HTR-8/SVneo (cell line): ENCODE results near the gene DISP2.

Experiments
- DNase-seq: peaks from one replicate; pipeline ENCODE4 v3.0.0; 2011; ENCODE audit warnings: low spot score, mixed read lengths; ENCODE audit not compliant: insufficient read length
- FAIRE-seq: peaks from 2 replicates; lab custom pipeline; 2011; peaks lifted over from hg19 to GRCh38; lab: Jason Lieb, UNC

DISP2 gene

GRCh38 chr15:40357246-40357645 lies 773 bp upstream of the DISP2 start:
- FAIRE-seq: no peak

DNA sequence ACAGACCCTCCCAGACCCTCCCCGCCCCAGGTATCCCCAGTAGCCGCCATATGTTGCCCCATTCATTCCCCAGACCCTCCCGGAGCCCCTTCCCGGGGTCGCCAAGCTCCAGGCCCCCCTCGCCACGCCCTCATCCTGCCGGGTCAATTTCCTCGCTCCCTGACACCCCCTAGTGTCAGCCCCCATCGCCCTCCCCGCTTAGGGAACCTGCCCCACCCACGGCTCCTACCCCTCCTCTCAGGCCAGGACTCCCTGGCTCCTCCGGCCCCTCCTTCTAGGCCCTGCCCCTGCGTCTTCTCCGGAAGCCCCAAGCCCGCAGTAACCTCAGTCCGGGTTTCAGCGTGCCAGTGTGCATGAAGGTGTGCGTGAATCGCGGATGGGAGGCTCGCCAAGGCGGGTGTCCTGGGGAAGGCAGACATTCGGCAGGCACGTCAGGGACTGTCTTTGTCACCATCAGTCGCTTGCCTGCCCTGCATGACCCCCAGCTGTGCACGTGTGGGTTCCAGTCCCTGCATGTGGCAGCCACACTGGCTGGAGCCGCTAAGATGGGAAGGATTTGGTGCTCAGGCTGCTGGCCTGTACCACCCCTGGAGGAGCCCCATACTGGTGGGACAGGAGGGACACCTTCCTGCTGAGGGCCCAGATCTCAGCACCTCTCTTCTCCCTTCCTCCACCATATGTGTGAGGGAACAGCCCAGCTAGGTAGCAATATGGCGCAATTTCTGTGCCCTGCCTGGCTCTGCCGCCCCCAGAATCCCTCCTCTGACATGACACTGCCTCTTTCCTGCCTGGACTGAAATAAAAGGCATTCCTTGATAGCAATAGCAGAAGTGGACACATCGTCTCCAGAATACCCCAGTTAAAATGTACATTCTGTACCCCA lies 693 bp downstream of the DISP2 start:
- DNase-seq: no peak
- FAIRE-seq: no peak

More at GRCh38 chr15:40357246-40357645, 773 bp upstream of the DISP2 start:
- DNase-seq: no peak

DNA sequence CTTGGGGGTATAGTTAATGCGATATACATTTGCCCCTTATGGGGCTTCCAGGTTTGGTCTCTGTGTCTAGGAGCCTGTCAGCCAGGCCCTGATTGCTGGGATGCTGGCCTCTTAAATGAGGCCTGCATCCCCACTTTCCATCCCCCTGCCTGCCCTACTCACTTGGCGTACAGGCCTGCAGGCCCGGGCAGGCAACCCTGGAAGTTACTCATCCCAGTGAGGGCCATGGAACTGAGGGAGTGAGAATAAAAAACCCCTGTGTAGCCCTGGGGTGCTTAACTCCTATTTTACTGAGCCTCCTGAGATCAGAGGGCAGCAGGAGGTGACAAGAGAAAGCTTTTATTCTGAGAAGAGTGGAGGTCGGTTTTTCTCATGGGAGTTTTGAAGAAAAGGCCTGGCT lies 2.0 kb downstream of the DISP2 start:
- DNase-seq: no peak
- no peak for FAIRE-seq

DNA sequence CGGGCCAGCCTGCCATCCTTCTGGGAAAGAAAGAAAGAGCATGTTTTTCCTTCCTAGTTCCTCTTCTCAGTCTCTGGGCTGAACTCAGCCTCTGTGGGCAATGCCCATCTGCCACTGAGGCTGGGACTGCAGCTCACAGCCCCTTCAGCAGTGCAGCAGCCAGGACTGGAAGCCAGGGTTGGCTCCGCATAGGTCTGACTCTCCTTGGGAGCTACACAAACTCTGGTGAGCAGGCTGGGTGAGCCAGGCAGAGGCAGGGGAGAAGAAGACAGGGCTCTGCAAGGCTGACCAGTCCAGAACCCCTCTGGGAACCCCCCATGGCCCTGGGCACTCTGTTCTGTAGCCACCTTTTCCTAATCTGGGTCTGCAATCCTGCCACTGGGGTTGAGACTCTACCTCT lies 3.6 kb downstream of the DISP2 start:
- no peak for FAIRE-seq
- DNase-seq: no peak

- DNase-seq: no peak
- no peak for FAIRE-seq
Observed at GRCh38 chr15:40363611-40364010, 5.6 kb downstream of the DISP2 start.

DNA sequence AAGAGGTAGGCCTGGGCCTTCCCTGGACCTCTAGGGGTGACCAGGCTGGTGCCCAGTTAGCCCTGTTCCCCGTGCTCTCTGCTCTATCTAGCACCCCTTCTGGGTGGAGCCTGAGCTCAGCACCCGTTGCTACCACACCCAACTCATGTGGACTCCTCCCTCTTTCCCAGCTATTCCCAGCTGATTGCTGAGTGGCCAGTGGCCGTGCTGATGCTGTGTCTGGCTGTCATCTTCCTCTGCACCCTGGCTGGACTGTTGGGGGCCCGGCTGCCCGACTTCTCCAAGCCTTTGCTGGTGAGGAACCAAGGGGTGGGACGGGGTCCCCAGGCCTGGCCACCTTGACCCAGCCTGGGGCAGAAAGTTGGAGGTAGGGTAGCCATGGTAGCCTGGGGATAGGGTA lies 6.2 kb downstream of the DISP2 start:
- DNase-seq (no peak), FAIRE-seq (no peak)

GRCh38 chr15:40365016-40365415 lies 7.0 kb downstream of the DISP2 start:
- no peak for DNase-seq

DNA sequence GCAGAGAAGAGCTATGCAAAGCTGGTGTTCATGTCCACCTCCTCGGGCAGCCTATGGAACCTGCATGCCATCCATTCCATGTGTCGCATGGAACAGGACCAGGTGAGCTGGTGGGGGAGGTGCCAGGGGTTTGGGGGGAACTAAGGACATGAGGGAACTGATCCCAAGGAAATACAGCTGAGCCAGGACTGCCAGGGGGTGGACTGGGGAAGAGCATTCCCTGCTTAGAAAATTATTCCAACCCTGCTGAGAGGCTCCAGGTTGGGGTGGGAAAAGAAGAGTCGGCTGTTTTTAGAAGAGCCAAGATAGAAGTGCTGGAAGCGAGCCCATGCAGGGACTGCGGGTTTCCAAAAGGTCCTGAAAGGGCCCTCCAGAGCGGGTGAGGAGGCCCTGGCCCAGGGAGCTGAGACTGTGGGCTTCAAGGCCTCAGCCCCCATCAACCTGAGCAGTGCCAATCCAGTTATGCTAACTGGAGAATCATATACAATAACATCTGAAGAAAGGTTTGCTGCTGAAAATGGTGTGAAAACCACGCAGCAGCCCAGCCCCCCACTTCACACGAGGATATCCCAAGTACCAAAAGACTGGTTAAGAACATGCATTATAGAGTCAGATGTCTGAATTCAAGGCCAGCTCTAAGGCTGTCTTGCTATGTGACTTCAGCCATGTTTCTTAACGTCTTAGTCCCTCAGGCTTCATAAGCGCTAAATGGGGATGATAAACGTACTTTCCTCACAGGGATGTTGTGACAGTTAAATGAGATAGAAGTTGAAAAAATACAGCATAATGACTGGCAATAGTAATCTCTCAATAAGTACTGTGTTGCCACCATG lies 7.8 kb downstream of the DISP2 start:
- no peak for FAIRE-seq

More at GRCh38 chr15:40365016-40365415, 7.0 kb downstream of the DISP2 start:
- FAIRE-seq: no peak

GRCh38 chr15:40366457-40367370 lies 8.7 kb downstream of the DISP2 start:
- DNase-seq (no peak), FAIRE-seq (no peak)

More for the DNA sequence above, 7.8 kb downstream of the DISP2 start:
- no peak for DNase-seq

DNA sequence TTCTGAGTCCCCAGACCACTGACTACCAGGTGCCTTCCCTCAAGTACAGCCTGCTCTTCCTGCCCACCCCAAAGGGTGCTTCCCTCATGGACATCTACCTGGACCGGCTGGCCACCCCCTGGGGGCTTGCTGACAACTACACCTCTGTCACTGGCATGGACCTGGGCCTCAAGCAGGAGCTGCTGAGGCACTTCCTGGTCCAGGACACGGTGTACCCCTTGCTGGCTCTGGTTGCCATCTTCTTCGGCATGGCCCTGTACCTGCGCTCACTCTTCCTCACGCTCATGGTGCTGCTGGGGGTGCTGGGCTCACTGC lies 9.3 kb downstream of the DISP2 start:
- FAIRE-seq: no peak
- DNase-seq: no peak

DNA sequence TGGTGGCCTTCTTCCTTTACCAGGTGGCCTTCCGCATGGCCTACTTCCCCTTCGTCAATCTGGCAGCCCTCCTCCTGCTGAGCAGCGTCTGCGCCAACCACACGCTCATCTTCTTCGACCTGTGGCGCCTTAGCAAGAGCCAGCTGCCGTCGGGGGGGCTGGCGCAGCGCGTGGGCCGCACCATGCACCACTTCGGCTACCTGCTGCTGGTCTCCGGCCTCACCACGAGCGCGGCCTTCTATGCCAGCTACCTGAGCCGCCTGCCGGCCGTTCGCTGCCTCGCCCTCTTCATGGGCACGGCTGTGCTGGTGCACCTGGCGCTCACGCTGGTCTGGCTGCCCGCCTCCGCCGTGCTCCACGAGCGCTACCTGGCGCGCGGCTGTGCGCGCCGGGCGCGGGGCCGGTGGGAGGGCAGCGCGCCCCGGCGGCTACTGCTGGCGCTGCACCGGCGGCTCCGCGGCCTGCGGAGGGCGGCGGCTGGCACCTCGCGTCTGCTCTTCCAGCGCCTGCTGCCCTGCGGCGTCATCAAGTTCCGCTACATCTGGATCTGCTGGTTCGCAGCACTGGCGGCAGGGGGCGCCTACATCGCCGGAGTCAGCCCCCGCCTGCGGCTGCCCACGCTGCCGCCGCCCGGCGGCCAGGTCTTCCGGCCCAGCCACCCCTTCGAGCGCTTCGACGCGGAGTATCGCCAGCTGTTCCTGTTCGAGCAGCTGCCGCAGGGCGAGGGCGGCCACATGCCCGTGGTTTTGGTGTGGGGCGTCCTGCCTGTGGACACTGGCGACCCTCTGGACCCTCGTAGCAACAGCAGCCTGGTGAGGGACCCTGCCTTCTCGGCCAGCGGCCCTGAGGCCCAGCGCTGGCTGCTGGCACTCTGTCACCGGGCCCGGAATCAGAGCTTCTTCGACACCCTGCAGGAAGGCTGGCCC lies 9.9 kb downstream of the DISP2 start:
- DNase-seq: no peak
- FAIRE-seq: no peak

DNA sequence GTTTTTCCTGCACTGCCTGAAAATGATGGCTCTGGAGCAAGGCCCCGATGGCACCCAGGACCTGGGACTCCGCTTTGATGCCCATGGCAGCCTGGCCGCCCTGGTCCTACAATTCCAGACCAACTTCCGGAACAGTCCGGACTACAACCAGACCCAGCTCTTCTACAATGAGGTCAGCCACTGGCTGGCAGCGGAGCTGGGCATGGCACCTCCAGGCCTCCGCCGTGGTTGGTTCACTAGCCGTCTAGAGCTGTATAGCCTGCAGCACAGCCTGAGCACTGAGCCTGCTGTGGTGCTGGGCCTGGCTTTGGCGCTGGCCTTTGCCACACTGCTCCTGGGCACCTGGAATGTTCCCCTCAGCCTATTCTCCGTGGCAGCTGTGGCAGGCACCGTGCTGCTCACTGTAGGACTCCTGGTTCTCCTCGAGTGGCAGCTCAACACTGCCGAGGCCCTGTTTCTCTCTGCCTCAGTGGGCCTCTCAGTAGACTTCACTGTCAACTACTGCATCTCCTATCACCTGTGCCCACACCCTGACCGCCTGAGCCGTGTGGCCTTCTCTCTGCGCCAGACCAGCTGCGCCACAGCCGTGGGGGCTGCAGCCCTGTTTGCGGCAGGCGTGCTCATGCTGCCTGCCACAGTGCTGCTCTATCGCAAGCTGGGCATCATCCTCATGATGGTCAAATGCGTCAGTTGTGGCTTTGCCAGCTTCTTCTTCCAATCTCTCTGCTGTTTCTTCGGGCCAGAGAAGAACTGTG lies 10.9 kb downstream of the DISP2 start:
- FAIRE-seq (no peak), DNase-seq (no peak)

DNA sequence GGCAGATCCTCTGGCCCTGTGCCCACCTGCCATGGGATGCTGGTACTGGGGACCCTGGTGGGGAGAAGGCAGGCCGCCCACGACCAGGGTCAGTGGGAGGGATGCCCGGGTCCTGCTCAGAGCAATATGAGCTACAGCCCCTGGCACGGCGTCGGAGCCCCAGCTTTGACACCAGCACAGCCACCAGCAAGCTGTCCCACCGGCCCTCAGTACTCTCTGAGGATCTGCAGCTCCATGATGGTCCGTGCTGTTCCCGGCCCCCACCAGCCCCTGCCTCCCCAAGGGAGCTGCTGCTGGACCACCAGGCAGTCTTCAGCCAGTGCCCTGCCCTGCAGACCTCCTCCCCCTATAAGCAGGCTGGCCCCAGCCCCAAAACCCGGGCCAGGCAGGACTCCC lies 11.5 kb downstream of the DISP2 start:
- FAIRE-seq (no peak), DNase-seq (no peak)

GRCh38 chr15:40369971-40370370 lies 12.0 kb downstream of the DISP2 start:
- no peak for FAIRE-seq
- no peak for DNase-seq

DNA sequence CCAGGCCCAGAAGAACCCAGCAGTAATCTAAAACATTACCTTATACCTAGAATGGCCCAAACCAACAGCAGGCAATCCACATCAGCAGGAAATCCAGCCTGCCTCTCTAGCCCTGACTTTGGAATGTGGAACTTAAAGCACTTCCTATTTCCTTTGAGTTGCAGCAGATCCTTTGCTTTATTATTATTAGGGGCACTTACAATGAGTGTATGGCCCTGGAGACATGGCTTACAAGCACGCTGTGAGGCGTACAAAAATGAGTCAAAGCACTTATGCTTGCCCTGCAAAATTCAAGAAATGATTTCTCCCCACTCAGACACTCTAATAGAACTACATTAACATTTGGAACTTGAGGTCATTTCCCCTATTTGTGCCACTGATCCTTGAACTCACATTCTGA lies 15.0 kb downstream of the DISP2 start:
- FAIRE-seq (no peak), DNase-seq (no peak)

GRCh38 chr15:40377606-40378005 lies 19.6 kb downstream of the DISP2 start:
- no peak for FAIRE-seq
- no peak for DNase-seq

- no peak for FAIRE-seq
Observed at GRCh38 chr15:40379374-40379773, 21.4 kb downstream of the DISP2 start.

DNA sequence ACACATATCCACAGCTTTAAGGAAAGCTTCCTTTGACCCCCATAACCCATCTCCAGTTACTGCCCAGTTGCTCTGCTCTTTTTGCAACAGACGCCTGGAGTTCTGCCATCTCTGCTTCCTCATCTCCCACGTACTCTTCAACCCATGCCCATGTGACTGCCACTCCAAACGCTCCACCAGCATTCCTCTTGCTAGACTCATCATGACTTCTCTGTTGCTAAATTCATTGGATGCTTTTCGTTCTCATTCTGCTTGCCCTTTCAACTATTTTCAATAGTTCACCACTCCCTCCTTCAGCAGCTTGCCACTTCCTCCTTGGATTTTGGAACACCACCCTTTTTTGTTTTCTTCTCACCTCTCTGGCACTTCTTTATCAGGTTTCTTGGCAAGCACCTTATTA lies 21.8 kb downstream of the DISP2 start:
- FAIRE-seq (peak; percentile 51), DNase-seq (peak; percentile 68)

More at GRCh38 chr15:40379374-40379773, 21.4 kb downstream of the DISP2 start:
- no peak for DNase-seq

- DNase-seq (no peak), FAIRE-seq (no peak)
Observed at GRCh38 chr15:40380636-40381035, 22.6 kb downstream of the DISP2 start.
